HG03558 (cell line): Measurements from ENCODE around the gene NDUFB1.

Source experiments
- ATAC-seq: cut with Tn5 transposase; IDR thresholded peaks from one replicate; pipeline ENCODE4 v1.9.1; 2021; ENCODE audit warnings: moderate number of reproducible peaks; ENCODE audit not compliant: unreplicated experiment; ENCODE audit errors: extremely low read depth

The NDUFB1 gene

GRCh38 chr14:92121670-92122350 is at the start of gene NDUFB1, which contains the start of gene CPSF2:
Gene NDUFB1 (minus strand): TSS chr14:92121706. CDS start chr14:92117637, 4,069 bp downstream.
Gene CPSF2 (plus strand): TSS chr14:92121969. CDS start chr14:92130985, 9,016 bp downstream.
- ATAC-seq = peak; percentile 34

- no peak for ATAC-seq
These were observed 43.5 kb upstream of the NDUFB1 start for GRCh38 chr14:92164958-92165357.

- ATAC-seq = no peak
These were observed 40.0 kb upstream of the NDUFB1 start for GRCh38 chr14:92161521-92161920.

- ATAC-seq = no peak
These were observed 39.1 kb upstream of the NDUFB1 start for GRCh38 chr14:92160619-92161018.

- no peak for ATAC-seq
These were observed 32.9 kb upstream of the NDUFB1 start for GRCh38 chr14:92154283-92154942.

- ATAC-seq = no peak
These were observed 32.1 kb upstream of the NDUFB1 start for GRCh38 chr14:92153581-92153980.

GRCh38 chr14:92144708-92145107 is 23.2 kb upstream of the NDUFB1 start:
- no peak for ATAC-seq

GRCh38 chr14:92143962-92144361 is 22.5 kb upstream of the NDUFB1 start:
- ATAC-seq = no peak

- ATAC-seq = no peak
These were observed 21.8 kb upstream of the NDUFB1 start for GRCh38 chr14:92143309-92143708.

- no peak for ATAC-seq
These were observed 13.8 kb upstream of the NDUFB1 start for GRCh38 chr14:92135269-92135668.

- no peak for ATAC-seq
These were observed 12.9 kb upstream of the NDUFB1 start for GRCh38 chr14:92134456-92134855.

GRCh38 chr14:92122761-92123160 is 1.3 kb upstream of the NDUFB1 start:
- no peak for ATAC-seq

- ATAC-seq = no peak
These were observed 808 bp upstream of the NDUFB1 start for GRCh38 chr14:92122351-92122677.

- ATAC-seq = peak; percentile 6
These were observed 268 bp downstream of the NDUFB1 start for GRCh38 chr14:92121207-92121669.

GRCh38 chr14:92109490-92109889 is 12.0 kb downstream of the NDUFB1 start:
- ATAC-seq = no peak

GRCh38 chr14:92108345-92109254 is 12.9 kb downstream of the NDUFB1 start:
- no peak for ATAC-seq

- peak; percentile 75 for ATAC-seq
These were observed 15.2 kb downstream of the NDUFB1 start, which contains the start of gene ATXN3 for GRCh38 chr14:92106143-92106926. Gene ATXN3 (minus strand): TSS chr14:92106582. CDS start chr14:92106552, 30 bp downstream.

- no peak for ATAC-seq
These were observed 15.7 kb downstream of the NDUFB1 start for GRCh38 chr14:92105893-92106142.

- ATAC-seq = no peak
These were observed 16.2 kb downstream of the NDUFB1 start for GRCh38 chr14:92105073-92105892.
